A549 (cell line): ENCODE results near the gene DNM3.

Experiments used
- BCL3 ChIP-seq: fragments of >200 bp; sonication (Bioruptor Twin); formaldehyde crosslinking; IDR thresholded peaks from 3 replicates; pipeline ENCODE4 v1.6.1; 2016
- CTCF ChIP-seq: fragments of >200 bp; sonication (Bioruptor Twin); formaldehyde crosslinking; IDR thresholded peaks from 3 replicates; pipeline ENCODE4 v1.5.1; 2016
- EHMT2 ChIP-seq: fragments of 200-600 bp; sonication (generic); IDR thresholded peaks from 2 replicates; pipeline ENCODE4 v1.6.1; 2016; ENCODE audit warnings: antibody characterized with exemption, low read depth, mild to moderate bottlenecking, moderate library complexity
- HMGXB4 ChIP-seq: fragments of 250-450 bp; sonication (Bioruptor Pico); IDR thresholded peaks from 2 replicates; pipeline ENCODE4 v1.5.0; 2021; ENCODE audit warnings: mild to moderate bottlenecking, moderate library complexity, borderline replicate concordance
- MAFK ChIP-seq: fragments of 450-650 bp; IDR thresholded peaks from 2 replicates; pipeline ENCODE4 v1.6.1; 2014; ENCODE audit not compliant: partially characterized antibody
- PHF8 ChIP-seq: fragments of 200-600 bp; sonication (generic); IDR thresholded peaks from 2 replicates; pipeline ENCODE4 v1.6.1; 2016; ENCODE audit warnings: low read depth, mild to moderate bottlenecking, antibody characterized with exemption, moderate library complexity, borderline replicate concordance
- POLR2A ChIP-seq: IDR thresholded peaks from 2 replicates; pipeline ENCODE4 v1.6.1; 2012; ENCODE audit warnings: mild to moderate bottlenecking, low read length
- RAD21 ChIP-seq, 2 experiments: fragments of >200 bp in 1 of 2; sonication (Bioruptor Twin) in 1 of 2; formaldehyde crosslinking in 1 of 2; IDR thresholded peaks in 1 of 2; conservative IDR thresholded peaks in 1 of 2; 2 replicates in 1 of 2; 3 replicates in 1 of 2; pipeline ENCODE4 v1.6.1; 2012 to 2018; ENCODE audit warnings: inconsistent platforms in 1 of 2
- RCOR1 ChIP-seq: fragments of 150-350 bp; IDR thresholded peaks from 2 replicates; pipeline ENCODE4 v1.6.1; 2014; ENCODE audit warnings: antibody characterized with exemption, low read length, low read depth
- RNF2 ChIP-seq: fragments of 200-600 bp; sonication (generic); IDR thresholded peaks from 2 replicates; pipeline ENCODE4 v1.6.1; 2016; ENCODE audit warnings: low read depth, mild to moderate bottlenecking, antibody characterized with exemption, moderate library complexity, borderline replicate concordance
- TP53 ChIP-seq: fragments of 250-450 bp; sonication (Bioruptor Pico); IDR thresholded peaks from 2 replicates; pipeline ENCODE4 v1.5.0; 2021; ENCODE audit warnings: mild to moderate bottlenecking, moderate library complexity
- USF2 ChIP-seq: fragments of 450-650 bp; IDR thresholded peaks from 2 replicates; pipeline ENCODE4 v1.6.1; 2014; ENCODE audit warnings: antibody characterized with exemption
- ZSCAN20 ChIP-seq: fragments of 250-450 bp; sonication (Bioruptor Pico); IDR thresholded peaks from 2 replicates; pipeline ENCODE4 v1.8.0; 2022; ENCODE audit warnings: mild to moderate bottlenecking, moderate library complexity

GRCh38 chr1:171801487-171801891 lies 39.8 kb upstream of the DNM3 start:
- peak; percentile 94 for TF ChIP-seq CTCF
- no peak for TF ChIP-seq POLR2A
- no peak for TF ChIP-seq HMGXB4
- TF ChIP-seq RAD21 (conservative IDR thresholded peaks at IDR 0.05 in 1 of 2, IDR thresholded peaks at IDR 0.05 in 1 of 2), result peak; percentile 84 to 92
- TF ChIP-seq RNF2, result no peak
- no peak for TF ChIP-seq PHF8
- TF ChIP-seq EHMT2, result no peak
- no peak for TF ChIP-seq TP53 (CRISPR knock-in tag)
- TF ChIP-seq MAFK, result no peak
- TF ChIP-seq ZSCAN20 (CRISPR knock-in tag), result no peak
- TF ChIP-seq RCOR1, result no peak
- TF ChIP-seq USF2, result no peak
- TF ChIP-seq BCL3, result no peak
